ENCODE results near the gene ETV3.

Gene ETV3

DNA sequence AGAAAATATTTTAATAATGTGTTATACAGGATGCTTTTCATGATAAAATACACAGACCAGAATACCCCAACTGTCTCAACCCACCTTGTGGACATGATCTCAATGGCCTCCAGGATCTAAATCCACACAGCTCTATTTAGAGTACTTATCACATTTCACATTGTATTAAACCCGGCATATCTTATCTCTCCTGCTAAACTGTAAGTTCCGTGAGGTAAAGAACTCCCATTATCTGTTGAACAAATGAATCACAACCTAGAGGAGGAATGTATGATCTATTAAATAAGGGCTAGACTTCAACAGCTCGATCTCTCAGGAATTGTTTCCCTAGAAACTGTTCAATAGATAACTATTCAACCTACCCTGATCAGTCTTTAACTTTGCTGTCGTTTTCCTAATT is 6.9 kb downstream of the ETV3 start:
- Histone ChIP-seq H3K9me3 (ENCODE audit: severe bottlenecking) (no peaks in the 10 kb centered on the region), H3K27me3 (ENCODE audit: insufficient read depth, low read depth, severe bottlenecking) (no peaks in the 10 kb centered on the region), H3K36me3 (peaks cover 66% of the 10 kb centered on the region), H3K27ac (no peak overlapping the region), H3K4me3 (ENCODE audit: low read depth, low read length) (no peak overlapping the region)
- TF ChIP-seq, protein P1, sequence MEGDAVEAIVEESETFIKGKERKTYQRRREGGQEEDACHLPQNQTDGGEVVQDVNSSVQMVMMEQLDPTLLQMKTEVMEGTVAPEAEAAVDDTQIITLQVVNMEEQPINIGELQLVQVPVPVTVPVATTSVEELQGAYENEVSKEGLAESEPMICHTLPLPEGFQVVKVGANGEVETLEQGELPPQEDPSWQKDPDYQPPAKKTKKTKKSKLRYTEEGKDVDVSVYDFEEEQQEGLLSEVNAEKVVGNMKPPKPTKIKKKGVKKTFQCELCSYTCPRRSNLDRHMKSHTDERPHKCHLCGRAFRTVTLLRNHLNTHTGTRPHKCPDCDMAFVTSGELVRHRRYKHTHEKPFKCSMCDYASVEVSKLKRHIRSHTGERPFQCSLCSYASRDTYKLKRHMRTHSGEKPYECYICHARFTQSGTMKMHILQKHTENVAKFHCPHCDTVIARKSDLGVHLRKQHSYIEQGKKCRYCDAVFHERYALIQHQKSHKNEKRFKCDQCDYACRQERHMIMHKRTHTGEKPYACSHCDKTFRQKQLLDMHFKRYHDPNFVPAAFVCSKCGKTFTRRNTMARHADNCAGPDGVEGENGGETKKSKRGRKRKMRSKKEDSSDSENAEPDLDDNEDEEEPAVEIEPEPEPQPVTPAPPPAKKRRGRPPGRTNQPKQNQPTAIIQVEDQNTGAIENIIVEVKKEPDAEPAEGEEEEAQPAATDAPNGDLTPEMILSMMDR (IDR thresholded peaks at IDR 0.05; ENCODE audit: low read depth, low read length), result no peak
- no peak for DNase-seq

DNA sequence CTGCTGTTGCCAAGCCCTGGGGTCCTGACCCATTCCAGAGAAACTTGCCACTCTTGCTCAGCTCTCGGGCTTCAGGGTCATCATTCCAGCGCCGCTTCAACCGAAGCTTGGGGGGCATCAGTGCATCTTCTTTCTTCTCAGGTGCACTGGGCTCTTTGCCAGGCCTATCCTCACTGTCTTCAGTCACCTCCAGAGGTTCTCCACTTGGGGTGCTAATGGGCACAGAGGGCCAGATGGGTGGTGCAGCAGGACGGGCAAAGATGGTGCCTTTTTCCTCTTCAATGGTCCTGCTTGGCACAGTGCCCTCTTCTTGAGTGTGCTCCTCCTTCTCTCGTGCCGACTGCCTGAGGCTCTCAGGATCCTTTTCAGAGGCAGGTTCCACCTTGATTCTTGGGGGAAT is 13.3 kb downstream of the ETV3 start:
- Histone ChIP-seq H3K27me3 (ENCODE audit: insufficient read depth, low read depth, severe bottlenecking) (no peaks in the 10 kb centered on the region), H3K27ac (no peak overlapping the region), H3K9me3 (ENCODE audit: severe bottlenecking) (no peaks in the 10 kb centered on the region), H3K36me3 (peaks cover 36% of the 10 kb centered on the region), H3K4me3 (ENCODE audit: low read depth, low read length) (no peak overlapping the region)
- TF ChIP-seq, protein P1 (IDR thresholded peaks at IDR 0.05; ENCODE audit: low read depth, low read length), result peak; percentile 53
- DNase-seq, result no peak

DNA sequence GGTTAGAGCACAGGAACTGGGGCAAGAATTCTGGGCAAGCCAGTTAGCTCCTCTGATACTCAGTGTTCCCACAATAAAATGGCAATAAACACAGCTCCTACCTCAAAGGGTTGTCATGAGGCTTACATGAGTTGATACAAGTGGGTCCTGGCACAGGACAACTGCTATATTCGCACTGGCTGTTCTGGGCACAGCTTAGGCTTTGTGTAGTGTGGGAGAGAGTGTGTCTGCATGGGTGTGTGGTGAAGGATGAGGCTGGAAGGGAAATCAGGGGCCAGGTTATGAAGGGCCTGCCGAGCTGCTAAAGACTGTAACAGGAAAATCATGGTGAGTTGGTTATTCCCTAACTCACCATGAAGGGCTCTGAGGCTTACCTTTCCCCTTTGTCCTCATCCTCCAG is 18.7 kb downstream of the ETV3 start:
- DNase-seq, result peak; percentile 4
- no peak overlapping the region for H3K4me3 ChIP-seq (ENCODE audit: low read depth, low read length)
- H3K36me3 ChIP-seq, result peaks cover 15% of the 10 kb centered on the region
- no peak overlapping the region for H3K27ac ChIP-seq
- TF ChIP-seq, protein P1 (IDR thresholded peaks at IDR 0.05; ENCODE audit: low read depth, low read length), result no peak
- H3K9me3 ChIP-seq (ENCODE audit: severe bottlenecking), result no peaks in the 10 kb centered on the region
- no peaks in the 10 kb centered on the region for H3K27me3 ChIP-seq (ENCODE audit: insufficient read depth, low read depth, severe bottlenecking)

DNA sequence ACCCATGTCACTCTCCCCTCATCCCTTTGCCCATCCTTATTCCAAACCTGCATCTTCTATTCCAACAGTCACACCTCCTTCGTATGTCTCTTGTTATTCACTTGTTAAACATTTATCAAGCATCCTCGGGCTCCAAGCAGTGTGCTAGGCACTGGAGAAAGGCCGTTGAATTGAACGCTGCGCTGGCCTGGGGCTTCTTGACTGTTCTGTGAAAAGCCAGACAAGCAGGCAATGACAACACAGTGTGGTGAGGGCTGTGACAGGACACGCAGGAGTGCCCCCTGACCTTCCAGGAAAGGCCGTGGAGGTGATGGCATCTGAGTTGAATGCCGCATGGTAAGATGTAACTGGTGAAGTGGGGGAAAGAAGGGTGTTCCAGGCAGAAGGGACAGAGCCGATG is 19.2 kb downstream of the ETV3 start:
- no peaks in the 10 kb centered on the region for H3K9me3 ChIP-seq (ENCODE audit: severe bottlenecking)
- H3K4me3 ChIP-seq (ENCODE audit: low read depth, low read length), result no peak overlapping the region
- DNase-seq, result peak; percentile 4
- H3K27me3 ChIP-seq (ENCODE audit: insufficient read depth, low read depth, severe bottlenecking), result no peaks in the 10 kb centered on the region
- TF ChIP-seq, protein P1 (IDR thresholded peaks at IDR 0.05; ENCODE audit: low read depth, low read length), result no peak
- H3K36me3 ChIP-seq, result peaks cover 15% of the 10 kb centered on the region
- no peak overlapping the region for H3K27ac ChIP-seq

DNA sequence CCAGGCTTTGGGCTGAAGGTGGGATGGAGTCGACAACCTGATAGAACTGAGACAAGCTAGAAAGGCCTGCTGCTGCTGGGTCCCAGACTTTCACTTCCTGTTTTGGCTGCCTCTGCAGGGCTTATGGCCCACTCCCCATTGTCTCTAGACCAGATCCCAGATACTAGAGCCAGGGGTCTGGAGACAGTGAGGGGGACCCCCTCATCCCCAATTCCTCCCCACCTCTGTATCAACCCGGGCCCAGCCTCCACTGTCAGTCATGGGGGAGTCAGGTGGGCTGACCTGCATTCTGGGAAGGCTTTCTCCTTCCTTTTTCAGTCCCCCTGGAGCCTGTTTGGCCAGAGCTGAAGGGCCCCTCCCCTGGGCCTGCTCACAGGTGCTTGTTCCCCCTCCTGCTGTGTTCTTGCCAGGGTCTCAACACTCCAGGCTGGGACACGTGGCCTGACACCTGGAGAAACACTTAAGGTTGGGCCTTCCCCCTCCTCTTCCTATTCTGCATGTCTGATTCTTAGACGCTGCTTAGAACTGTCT is 20.6 kb downstream of the ETV3 start:
- Histone ChIP-seq H3K27ac (no peak overlapping the region), H3K4me3 (ENCODE audit: low read depth, low read length) (no peak overlapping the region), H3K36me3 (peaks cover 3% of the 10 kb centered on the region), H3K9me3 (ENCODE audit: severe bottlenecking) (no peaks in the 10 kb centered on the region), H3K27me3 (ENCODE audit: insufficient read depth, low read depth, severe bottlenecking) (peaks cover 4% of the 10 kb centered on the region)
- TF ChIP-seq, protein P1 (IDR thresholded peaks at IDR 0.05; ENCODE audit: low read depth, low read length), result no peak
- DNase-seq, result peak; percentile 8

DNA sequence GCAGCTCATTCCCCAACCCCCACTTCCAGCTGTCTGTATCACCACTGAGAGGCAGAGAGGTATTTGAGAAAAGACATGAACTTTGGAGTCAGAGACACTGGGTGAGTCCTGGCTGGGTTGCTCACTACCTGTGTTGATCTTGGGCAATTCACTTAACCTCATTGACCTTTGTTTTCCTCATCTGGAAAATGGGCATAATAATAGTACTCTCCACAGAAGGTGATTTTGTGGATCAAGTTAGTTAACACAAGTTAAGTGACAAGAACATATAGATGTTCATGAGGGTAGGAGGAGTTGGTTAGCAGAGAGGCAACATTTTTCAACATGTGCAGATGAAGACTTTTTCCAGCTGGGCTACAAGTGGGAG is 21.5 kb downstream of the ETV3 start:
- DNase-seq, result no peak
- H3K27me3 ChIP-seq (ENCODE audit: insufficient read depth, low read depth, severe bottlenecking), result peaks cover 4% of the 10 kb centered on the region
- no peak overlapping the region for H3K4me3 ChIP-seq (ENCODE audit: low read depth, low read length)
- H3K27ac ChIP-seq, result no peak overlapping the region
- no peaks in the 10 kb centered on the region for H3K36me3 ChIP-seq
- TF ChIP-seq, protein P1 (IDR thresholded peaks at IDR 0.05; ENCODE audit: low read depth, low read length), result no peak
- no peaks in the 10 kb centered on the region for H3K9me3 ChIP-seq (ENCODE audit: severe bottlenecking)
